K562 (cell line): ENCODE data around the gene FAM219A. TPM values are rescaled to one million over a fixed set of nuclear protein-coding genes. Genes with fewer than 3 reads are reported as not detected.

Experiments
- ATAC-seq: fragments of 200-7000 bp; cut with Tn5 transposase; 3 replicates; pipeline ENCODE4 v1.9.1; 2020; ENCODE audit warnings: moderate library complexity
- Bru-seq: library from RNA; stranded (reverse); fragments of 400-500 nt; gene quantifications from one replicate; lab custom pipeline; 2021; lab: Mats Ljungman, UMichigan
- BruChase-seq, 2 experiments: library from RNA; stranded (reverse); fragments of 400-500 nt; gene quantifications; one replicate each; lab custom pipeline; 2021; lab: Mats Ljungman, UMichigan
- BruUV-seq: library from RNA; stranded (reverse); fragments of 400-500 nt; replicated peaks from 2 replicates; lab custom pipeline; 2021; lab: Mats Ljungman, UMichigan
- CTCF ChIA-PET: fragments of 300-600 bp; formaldehyde crosslinking; extraction: SDS; loops from one replicate; lab custom pipeline; 2021; ENCODE audit warnings: low intra/inter-chr PET ratio; lab: Yijun Ruan, JAX
- POLR2A ChIA-PET: fragments of 300-600, 350-650 bp; sonication (Branson Sonifier 250); formaldehyde crosslinking; extraction: SDS; loops from one replicate; lab custom pipeline; 2021; ENCODE audit warnings: antibody characterized with exemption, inconsistent platforms; lab: Yijun Ruan, JAX
- DNase-seq, 4 experiments: peaks; one replicate each; pipeline versions ENCODE4 v3.0.0 to v3.0.0-alpha.2; 2011 to 2018; ENCODE audit warnings: low spot score in 3 of 4, mixed read lengths in 3 of 4; ENCODE audit errors: extremely low read depth in 1 of 4
- FAIRE-seq: peaks from 2 replicates; lab custom pipeline; 2011; peaks lifted over from hg19 to GRCh38; lab: Jason Lieb, UNC
- H2AFZ ChIP-seq: 2 replicates; pipeline ENCODE4 v1.6.0; 2011; ENCODE audit warnings: low read depth, low read length, control low read depth, inconsistent platforms
- H3K27ac ChIP-seq: fragments of 200-600 bp; 3 replicates; pipeline ENCODE4 v1.8.0; 2011; ENCODE audit warnings: low read depth, mild to moderate bottlenecking, control low read depth, inconsistent platforms, low read length, moderate library complexity, mixed read lengths; ENCODE audit errors: extremely low read depth
- H3K27me3 ChIP-seq, 2 experiments: fragments of 300-600 bp in 1 of 2; 2 replicates in 1 of 2; 3 replicates in 1 of 2; pipeline versions ENCODE4 v1.6.0 to v1.8.0; 2011; ENCODE audit warnings: inconsistent platforms in 2 of 2, low read length in 2 of 2, mild to moderate bottlenecking in 1 of 2, mixed read lengths in 1 of 2, moderate library complexity in 1 of 2; ENCODE audit not compliant: control insufficient read depth in 2 of 2, insufficient read depth in 2 of 2
- H3K36me3 ChIP-seq: fragments of 300-600 bp; 3 replicates; pipeline ENCODE4 v1.8.0; 2011; ENCODE audit warnings: mild to moderate bottlenecking, low read length, inconsistent platforms; ENCODE audit not compliant: control insufficient read depth, insufficient read depth
- H3K4me1 ChIP-seq, 2 experiments: fragments of 200-600 bp in 1 of 2; replicated peaks in 1 of 2; 2 replicates in 1 of 2; 3 replicates in 1 of 2; pipeline versions ENCODE4 v1.5.1 to v1.8.0; 2011; ENCODE audit warnings: inconsistent platforms in 2 of 2, low read length in 2 of 2, mild to moderate bottlenecking in 1 of 2, mixed read lengths in 1 of 2, moderate library complexity in 1 of 2; ENCODE audit not compliant: control insufficient read depth in 2 of 2, insufficient read depth in 2 of 2
- H3K4me2 ChIP-seq: 2 replicates; pipeline ENCODE4 v1.6.1; 2011; ENCODE audit warnings: low read length, control low read depth, inconsistent platforms, mixed read lengths; ENCODE audit not compliant: insufficient read depth
- H3K4me3 ChIP-seq: fragments of 200-600 bp; sonication (generic), shearing (Covaris generic); 2 replicates; pipeline ENCODE4 v1.5.1; 2016; ENCODE audit warnings: control low read depth, inconsistent platforms
- H3K79me2 ChIP-seq: fragments of 200-600 bp; 3 replicates; pipeline ENCODE4 v1.8.0; 2011; ENCODE audit warnings: low read length, inconsistent platforms; ENCODE audit not compliant: control insufficient read depth, insufficient read depth
- H3K9ac ChIP-seq, 2 experiments: 2 replicates each; pipeline versions ENCODE4 v1.6.0 to v1.6.1; 2011; ENCODE audit warnings: low read depth in 2 of 2, low read length in 2 of 2, control low read depth in 1 of 2, inconsistent platforms in 1 of 2, mild to moderate bottlenecking in 1 of 2, mixed read lengths in 1 of 2; ENCODE audit not compliant: insufficient read depth in 1 of 2
- H3K9me1 ChIP-seq: one replicate; pipeline ENCODE4 v1.6.0; 2011; ENCODE audit warnings: inconsistent platforms, mild to moderate bottlenecking, low read length, moderate library complexity; ENCODE audit not compliant: control insufficient read depth, insufficient read depth
- H3K9me3 ChIP-seq: replicated peaks from 2 replicates; pipeline ENCODE4 v1.5.1; 2011; ENCODE audit warnings: low read depth, low read length, inconsistent platforms; ENCODE audit not compliant: control insufficient read depth, insufficient read depth
- H4K20me1 ChIP-seq: replicated peaks from 2 replicates; pipeline ENCODE4 v1.6.1; 2011; ENCODE audit warnings: low read length, inconsistent platforms, mixed read lengths; ENCODE audit not compliant: control insufficient read depth, insufficient read depth
- CEBPG ChIP-seq, 3 experiments: fragments of 200-800 bp in 1 of 3; sonication (Bioruptor generic) in 1 of 3; sonication (generic) in 1 of 3; formaldehyde crosslinking in 1 of 3; IDR thresholded peaks in 2 of 3; conservative IDR thresholded peaks in 1 of 3; 2 replicates each; pipeline versions ENCODE4 v1.6.1 to v1.8.0; 2016 to 2022; ENCODE audit warnings: missing compliant biosample characterization in 2 of 3, missing genetic modification characterization in 2 of 3, mild to moderate bottlenecking in 1 of 3, missing genetic modification reagents in 1 of 3
- E2F5 ChIP-seq: sonication (generic); formaldehyde crosslinking; IDR thresholded peaks from 2 replicates; pipeline ENCODE4 v1.8.0; 2022; ENCODE audit warnings: mild to moderate bottlenecking, missing genetic modification reagents
- EWSR1 ChIP-seq: fragments of 450-650 bp; IDR thresholded peaks from 2 replicates; pipeline ENCODE4 v1.6.1; 2018; ENCODE audit warnings: borderline replicate concordance, mild to moderate bottlenecking, low read depth, moderate library complexity; ENCODE audit not compliant: partially characterized antibody
- GATAD2B ChIP-seq: fragments of 450-650 bp; IDR thresholded peaks from 2 replicates; pipeline ENCODE4 v1.6.1; 2017; ENCODE audit warnings: mild to moderate bottlenecking, borderline replicate concordance
- HNRNPL ChIP-seq: fragments of 200-400 bp; formaldehyde crosslinking; IDR thresholded peaks from 2 replicates; pipeline ENCODE4 v1.6.1; 2017; ENCODE audit warnings: low read depth, mild to moderate bottlenecking, low read length
- MCM2 ChIP-seq: fragments of 450-650 bp; IDR thresholded peaks from 2 replicates; pipeline ENCODE4 v1.6.1; 2017; ENCODE audit warnings: low read depth, mild to moderate bottlenecking
- NR2C2 ChIP-seq, 2 experiments: fragments of 200-800 bp in 1 of 2; sonication (Bioruptor generic) in 1 of 2; sonication (generic) in 1 of 2; formaldehyde crosslinking in 1 of 2; IDR thresholded peaks; 2 replicates each; pipeline versions ENCODE4 v1.6.1 to v1.8.0; 2016 to 2022; ENCODE audit warnings: mild to moderate bottlenecking in 1 of 2, missing compliant biosample characterization in 1 of 2, missing genetic modification characterization in 1 of 2, missing genetic modification reagents in 1 of 2
- ZFP30 ChIP-seq: fragments of 250-450 bp; sonication (Bioruptor Pico); IDR thresholded peaks from 2 replicates; pipeline ENCODE4 v1.8.0; 2022; ENCODE audit warnings: moderate library complexity, mild to moderate bottlenecking, inconsistent platforms, borderline replicate concordance
- ZNF140 ChIP-seq: fragments of 250-450 bp; sonication (Bioruptor Pico); IDR thresholded peaks from 2 replicates; pipeline ENCODE4 v1.8.0; 2021; ENCODE audit warnings: moderate library complexity, mild to moderate bottlenecking, inconsistent platforms
- ZNF57 ChIP-seq: fragments of 450-650 bp; formaldehyde crosslinking; IDR thresholded peaks from 2 replicates; pipeline ENCODE4 v1.4.0; 2020; ENCODE audit warnings: mild to moderate bottlenecking, moderate library complexity
- WGBS: fragments of 100-300 bp; shearing (Covaris generic); methylation state at CpG from one replicate; pipeline ENCODE4 v1.1.6; 2016; ENCODE audit warnings: low coverage, mixed read lengths; ENCODE audit not compliant: insufficient coverage; ENCODE audit errors: missing lambda C conversion rate; 5-methylcytosine and 5-hydroxymethylcytosine counted together
- in situ Hi-C: fragments of 300-500 bp; cut with MboI; formaldehyde crosslinking; loops from 4 replicates; pipeline ENCODE4 v1.15.0; 2018; ENCODE audit warnings: inconsistent platforms, mixed read lengths
- intact Hi-C: fragments of 100-400 bp; cut with micrococcal nuclease; formaldehyde crosslinking; loops from 2 replicates; pipeline ENCODE4 v1.14.2; 2022
- long read RNA-seq, 3 experiments: library from polyadenylated mRNA in 2 of 3; library from RNA in 1 of 3; unstranded in 2 of 3; stranded (forward) in 1 of 3; transcript quantifications; one replicate each; pipeline ENCODE4 v2.0.0, GENCODE V29; 2019 to 2022
- polyA minus RNA-seq, 3 experiments: library from RNA; depleted of rRNA, polyadenylated mRNA; stranded (reverse); fragments of >200 nt; gene quantifications; 2 replicates each; pipeline ENCODE4 v1.2.3, GENCODE V29; 2011
- polyA plus RNA-seq, 8 experiments: library from polyadenylated mRNA; depleted of rRNA in 4 of 8; stranded (reverse) in 5 of 8; unstranded in 3 of 8; fragments of >200 nt; fragmentation: Nextera tagmentation in 2 of 8; fragmentation: Illumina TruSeq in 1 of 8; extraction: Ambion mirVana in 2 of 8; extraction: Trizol in 1 of 8; gene quantifications; 2 replicates each; pipeline versions ENCODE4 v1.2.1 to v1.2.3, GENCODE V29; 2011 to 2014; ENCODE audit warnings: inconsistent platforms in 1 of 8, missing spikeins in 1 of 8
- total RNA-seq, 7 experiments: library from RNA; depleted of rRNA in 6 of 7; stranded (reverse); fragments of >200 nt in 6 of 7; fragmentation: Illumina TruSeq in 2 of 7; extraction: Trizol in 2 of 7; gene quantifications; 2 replicates each; pipeline versions ENCODE4 v1.2.1 to v1.2.3, GENCODE V29; 2011 to 2021; ENCODE audit warnings: low replicate concordance in 1 of 7
- TF ChIP-seq, protein P1 (sequence below): fragments of 450-650 bp; formaldehyde crosslinking; IDR thresholded peaks from 2 replicates; pipeline ENCODE4 v1.4.0; 2020; ENCODE audit warnings: mild to moderate bottlenecking, moderate library complexity

FAM219A gene, protein sequence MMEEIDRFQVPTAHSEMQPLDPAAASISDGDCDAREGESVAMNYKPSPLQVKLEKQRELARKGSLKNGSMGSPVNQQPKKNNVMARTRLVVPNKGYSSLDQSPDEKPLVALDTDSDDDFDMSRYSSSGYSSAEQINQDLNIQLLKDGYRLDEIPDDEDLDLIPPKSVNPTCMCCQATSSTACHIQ
- 3.2 and 6.0 TPM in 2 replicates for total RNA-seq (2011; cell fraction: chromatin; rRNA removed; ENCODE audit: low replicate concordance)
- 3.3 and 3.7 TPM in 2 replicates for total RNA-seq (2011; cell fraction: nucleolus; rRNA removed)
- 5.0 and 5.1 TPM in 2 replicates for total RNA-seq (2011; cell fraction: nucleoplasm; rRNA removed)
- 2.5 and 4.7 TPM in 2 replicates for total RNA-seq (2014; rRNA removed)
- 2.9 and 3.3 TPM in 2 replicates for total RNA-seq (2014; rRNA removed; fragmentation: Illumina TruSeq; extraction: Trizol)
- 2.9 and 3.4 TPM in 2 replicates for total RNA-seq (2015; rRNA removed; fragmentation: Illumina TruSeq; extraction: Trizol)
- 8.4 and 8.6 TPM in 2 replicates for total RNA-seq (2021)
- 2.7 and 4.3 TPM in 2 replicates for polyA plus RNA-seq (2011; rRNA removed)
- polyA plus RNA-seq (2011; cell fraction: cytosol; rRNA removed) = 3.6 and 5.5 TPM in 2 replicates
- 6.8 and 7.3 TPM in 2 replicates for polyA plus RNA-seq (2011; cell fraction: nucleus; rRNA removed)
- polyA plus RNA-seq (2012) = 5.8 and 6.4 TPM in 2 replicates
- 4.5 and 4.8 TPM in 2 replicates for polyA plus RNA-seq (2014; fragmentation: Illumina TruSeq; extraction: Trizol)
- polyA plus RNA-seq (2014; fragmentation: Nextera tagmentation; extraction: Ambion mirVana) = under 1 TPM; 0.63 to 0.71 TPM
- polyA plus RNA-seq (2014; rRNA removed) = 5.4 and 6.1 TPM in 2 replicates
- 2.2 and 2.4 TPM in 2 replicates for polyA minus RNA-seq (2011; rRNA and poly(A)+ RNA removed)
- polyA minus RNA-seq (2011; cell fraction: cytosol; rRNA and poly(A)+ RNA removed) = 1.9 and 2.7 TPM in 2 replicates
- 1.3 TPM in 2 replicates for polyA minus RNA-seq (2011; cell fraction: nucleus; rRNA and poly(A)+ RNA removed)
- Bru-seq, nascent RNA = percentile 57 among the genes with signal in this experiment
- percentile 57 among the genes with signal in this experiment for BruChase-seq, experiment 1, labeled RNA remaining after a 2-hour chase
- BruChase-seq, experiment 2, labeled RNA remaining after a 6-hour chase = percentile 53 among the genes with signal in this experiment
- long read RNA-seq, experiment 1, partial matches to known transcripts = 3 of 24 reads
- long read RNA-seq, experiment 1, other reads (novel, unspliced or antisense) = 17 of 24 reads
- long read RNA-seq, experiment 2, partial matches to known transcripts = 0 of 6 reads
- long read RNA-seq, experiment 2, other reads (novel, unspliced or antisense) = 1 of 6 reads
- long read RNA-seq, experiment 3 = 0 reads

- Histone ChIP-seq H4K20me1 (peaks cover 8% of the 10 kb centered on the region; the same call in 1 of the 2 replicates), H3K9me1 (no peaks in the 10 kb centered on the region), H3K79me2 (peaks cover 4% of the 10 kb centered on the region; the same call in 1 of the 3 replicates), H3K4me1 (peaks cover 4 to 22% of the 10 kb centered on the region in 2 experiments; a peak in 4 of 5 replicates), H2AFZ (peak within 1 kb of the TSS; percentile 86), H3K9me3 (no peaks in the 10 kb centered on the region), H3K36me3 (no peaks in the 10 kb centered on the region), H3K27ac (peak within 1 kb of the TSS; percentile 38; the same call in 1 of the 3 replicates), H3K4me3 (peak within 1 kb of the TSS; percentile 58), H3K9ac (peak within 1 kb of the TSS; percentile 44 to 92; a peak in 3 of 4 replicates), H3K27me3 (no peaks in the 10 kb centered on the region), H3K4me2 (peak within 1 kb of the TSS; percentile 76)
- peak; percentile 93 for FAIRE-seq
- POLR2A ChIA-PET = interaction anchor here (0.7 kb wide), 1 partner anchor 14 kb away, joined by 3 read pairs; no protein-coding TSS in a partner anchor
- peak; percentile 93 to 95 (median 94) for DNase-seq
- BruUV-seq = no TSS peak
- under 1% methylated on average over 31 of the region's 94 CpGs for WGBS
- intact Hi-C loops = no loop called here
- CTCF ChIA-PET = no interaction called here
- in situ Hi-C loops = no loop called here
- ATAC-seq = peak; percentile 99
- TF ChIP-seq E2F5 (CRISPR knock-in tag) (no peak), ZFP30 (CRISPR knock-in tag) (no peak), ZNF140 (CRISPR knock-in tag) (no peak), NR2C2 (CRISPR knock-in tag; IDR thresholded peaks at IDR 0.05) (no peak), NR2C2 (tag; IDR thresholded peaks at IDR 0.05) (no peak), ZNF57 (CRISPR knock-in tag) (no peak), GATAD2B (no peak), HNRNPL (no peak), MCM2 (no peak), EWSR1 (no peak), CEBPG (CRISPR knock-in tag; IDR thresholded peaks at IDR 0.05) (no peak), CEBPG (tag; conservative IDR thresholded peaks at IDR 0.05 in 1 of 2, IDR thresholded peaks at IDR 0.05 in 1 of 2) (no peak)
- TF ChIP-seq, protein P1, sequence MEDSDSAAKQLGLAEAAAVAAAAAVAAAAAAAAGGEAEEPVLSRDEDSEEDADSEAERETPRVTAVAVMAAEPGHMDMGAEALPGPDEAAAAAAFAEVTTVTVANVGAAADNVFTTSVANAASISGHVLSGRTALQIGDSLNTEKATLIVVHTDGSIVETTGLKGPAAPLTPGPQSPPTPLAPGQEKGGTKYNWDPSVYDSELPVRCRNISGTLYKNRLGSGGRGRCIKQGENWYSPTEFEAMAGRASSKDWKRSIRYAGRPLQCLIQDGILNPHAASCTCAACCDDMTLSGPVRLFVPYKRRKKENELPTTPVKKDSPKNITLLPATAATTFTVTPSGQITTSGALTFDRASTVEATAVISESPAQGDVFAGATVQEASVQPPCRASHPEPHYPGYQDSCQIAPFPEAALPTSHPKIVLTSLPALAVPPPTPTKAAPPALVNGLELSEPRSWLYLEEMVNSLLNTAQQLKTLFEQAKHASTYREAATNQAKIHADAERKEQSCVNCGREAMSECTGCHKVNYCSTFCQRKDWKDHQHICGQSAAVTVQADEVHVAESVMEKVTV (CRISPR knock-in tag) = no peak
Measured at GRCh38 chr9:34458013-34458958, at the start of gene FAM219A, which contains the start of gene DNAI1. FAM219A (minus strand) TSS chr9:34458570; CDS start chr9:34458263, 307 bp downstream. DNAI1 (plus strand) TSS chr9:34458805; CDS start chr9:34459006, 201 bp downstream.
